Right renal pelvis (tissue), 4 donors: Measurements from ENCODE around the gene ETFRF1. TPM values are rescaled to one million over a fixed set of nuclear protein-coding genes. Genes with fewer than 3 reads are reported as not detected.

Experiments used
- DNase-seq, 4 donors: peaks; one replicate each; pipeline ENCODE4 v3.0.0-alpha.2; 2013; ENCODE audit warnings: low read depth in 4 of 4, low spot score in 3 of 4, missing footprints in 1 of 4
- polyA plus RNA-seq, 4 donors: library from polyadenylated mRNA; unstranded; fragments of 120-200 nt; gene quantifications; one replicate each; pipeline ENCODE4 v1.2.1, GENCODE V29; 2013; ENCODE audit not compliant: insufficient read length in 4 of 4

Gene ETFRF1
- polyA plus RNA-seq, 4 donors: 42.6 to 55.1 (median 51.4) TPM

GRCh38 chr12:25208554-25208953 is 13.5 kb downstream of the ETFRF1 start:
- DNase-seq: no peak

DNA sequence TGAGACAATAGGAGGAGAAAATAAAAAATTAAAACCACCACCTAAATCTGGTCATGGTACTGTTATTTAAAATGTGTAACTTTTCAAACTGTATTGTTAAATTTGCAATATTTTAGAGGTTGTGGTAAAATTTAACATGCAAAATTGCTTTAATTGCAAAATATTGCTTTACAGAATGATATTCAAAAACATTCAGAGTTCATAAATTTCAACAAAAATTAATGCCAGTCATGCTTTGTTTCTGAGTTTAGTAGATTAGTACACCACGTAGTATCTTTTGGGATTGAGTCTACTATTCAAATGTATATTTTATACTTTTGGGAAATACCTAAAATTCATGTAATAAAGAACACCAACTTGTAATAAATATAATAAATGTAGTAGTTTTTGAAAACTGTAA is 18.3 kb downstream of the ETFRF1 start:
- no peak for DNase-seq

DNA sequence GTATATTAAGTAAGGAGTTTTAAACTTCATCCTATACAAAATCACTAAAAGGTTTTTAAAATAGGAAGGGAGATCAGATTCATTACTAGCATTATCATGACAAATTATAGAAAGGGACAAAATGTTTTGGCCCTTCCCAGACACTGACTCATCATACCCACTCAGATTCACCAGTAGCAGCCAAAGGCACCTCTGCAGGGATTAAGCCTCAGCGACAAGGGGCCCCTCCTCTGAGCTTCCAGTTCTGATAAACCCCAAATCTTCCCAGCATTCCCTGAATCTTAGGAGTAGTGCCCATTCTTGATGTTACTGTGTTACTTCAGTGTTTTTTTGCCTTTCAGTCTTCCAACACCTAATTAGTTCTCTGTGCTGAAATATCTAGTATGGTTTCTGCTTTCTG is 41.2 kb downstream of the ETFRF1 start:
- DNase-seq: no peak

- no peak for DNase-seq
These were observed 41.6 kb downstream of the ETFRF1 start for GRCh38 chr12:25236626-25237025.

DNA sequence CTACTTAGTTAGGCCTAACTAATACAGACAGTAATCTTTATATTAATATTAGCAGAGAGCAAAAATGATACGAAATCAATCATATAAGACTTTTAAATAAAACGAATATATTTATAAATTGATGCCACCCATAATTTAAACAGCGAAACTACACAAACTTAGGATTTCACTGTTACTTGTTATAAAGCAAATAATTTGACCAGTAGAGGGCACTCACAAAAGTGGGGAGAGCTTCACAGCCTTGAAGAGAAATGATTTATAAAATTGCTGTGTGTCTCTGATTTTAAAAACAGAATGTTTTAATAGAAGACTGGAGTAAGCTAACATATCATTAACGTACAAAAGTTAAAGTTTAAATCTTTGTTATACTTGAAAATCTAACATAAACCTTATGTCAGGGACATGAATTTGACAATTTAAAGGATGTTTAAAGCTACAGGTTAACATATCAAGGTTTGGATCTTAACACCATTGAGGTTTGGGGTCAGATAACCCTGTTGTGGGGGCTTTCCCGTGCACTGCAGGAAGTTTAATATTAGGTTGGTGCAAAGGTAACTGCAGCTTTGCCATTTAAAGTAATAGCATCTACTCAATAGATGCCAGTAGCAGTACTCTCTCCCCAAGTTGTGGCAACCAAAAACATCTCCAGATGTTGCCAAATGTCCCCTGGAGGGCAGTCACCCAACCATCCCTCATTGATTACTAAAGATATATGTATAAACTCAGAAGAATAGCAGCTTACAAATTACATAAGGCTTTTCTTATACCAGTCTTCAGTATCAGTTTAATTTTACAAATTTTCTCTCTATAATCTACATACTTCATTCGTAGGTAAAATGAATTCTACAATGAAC is 46.4 kb downstream of the ETFRF1 start:
- DNase-seq: no peak

GRCh38 chr12:25242981-25243679 is 48.1 kb downstream of the ETFRF1 start:
- DNase-seq: no peak

- no peak for DNase-seq
These were observed 48.6 kb downstream of the ETFRF1 start for GRCh38 chr12:25243680-25243990.

DNA sequence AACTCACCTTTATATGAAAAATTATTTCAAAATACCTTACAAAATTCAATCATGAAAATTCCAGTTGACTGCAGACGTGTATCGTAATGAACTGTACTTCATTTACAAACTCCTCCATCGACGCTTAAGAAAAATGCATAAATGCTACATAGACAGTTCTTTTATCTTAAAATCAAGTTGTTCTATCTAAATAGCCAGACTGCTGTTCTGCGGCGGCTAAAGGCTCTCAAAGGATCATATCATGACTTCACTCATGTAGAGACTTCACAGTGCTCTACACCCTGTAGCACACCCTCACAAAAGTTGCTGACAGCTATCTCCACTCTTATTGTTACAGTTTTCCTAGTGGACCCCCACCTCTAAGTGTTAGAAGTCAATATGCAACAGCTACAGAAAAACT is 50.5 kb downstream of the ETFRF1 start:
- no peak for DNase-seq

- no peak for DNase-seq
These were observed 53.1 kb downstream of the ETFRF1 start for GRCh38 chr12:25248137-25248536.

DNA sequence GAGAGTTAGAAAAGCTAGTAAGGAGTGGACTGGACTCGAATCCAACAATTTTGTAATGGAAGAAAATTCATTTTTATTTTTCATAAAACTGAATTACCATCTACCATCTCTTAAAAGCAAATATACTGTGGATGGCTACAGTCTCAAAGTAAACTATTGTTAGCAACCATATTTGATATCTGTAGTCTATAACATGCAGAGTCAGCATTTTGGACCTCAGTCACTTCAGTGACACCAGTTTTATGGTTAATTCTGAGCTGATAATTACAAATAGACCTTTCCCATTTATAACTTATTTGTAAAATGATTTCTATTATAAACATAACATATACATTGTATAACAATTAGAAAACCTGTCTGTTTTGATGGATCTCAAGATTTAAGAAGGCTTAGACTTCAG is 53.7 kb downstream of the ETFRF1 start:
- no peak for DNase-seq

- peak in 1 of 4 donors; percentile 28 for DNase-seq
These were observed 55.1 kb downstream of the ETFRF1 start for GRCh38 chr12:25249931-25250738.

- peak; percentile 87 to 95 (median 93) for DNase-seq
These were observed 56.0 kb downstream of the ETFRF1 start, which contains the start of gene KRAS for GRCh38 chr12:25250744-25251730. Gene KRAS (minus strand): TSS chr12:25250929.

- no peak for DNase-seq
These were observed 56.7 kb downstream of the ETFRF1 start for GRCh38 chr12:25251769-25252168.

GRCh38 chr12:25252946-25253345 is 57.9 kb downstream of the ETFRF1 start:
- DNase-seq: no peak

GRCh38 chr12:25253371-25254068 is 58.5 kb downstream of the ETFRF1 start:
- no peak for DNase-seq

DNA sequence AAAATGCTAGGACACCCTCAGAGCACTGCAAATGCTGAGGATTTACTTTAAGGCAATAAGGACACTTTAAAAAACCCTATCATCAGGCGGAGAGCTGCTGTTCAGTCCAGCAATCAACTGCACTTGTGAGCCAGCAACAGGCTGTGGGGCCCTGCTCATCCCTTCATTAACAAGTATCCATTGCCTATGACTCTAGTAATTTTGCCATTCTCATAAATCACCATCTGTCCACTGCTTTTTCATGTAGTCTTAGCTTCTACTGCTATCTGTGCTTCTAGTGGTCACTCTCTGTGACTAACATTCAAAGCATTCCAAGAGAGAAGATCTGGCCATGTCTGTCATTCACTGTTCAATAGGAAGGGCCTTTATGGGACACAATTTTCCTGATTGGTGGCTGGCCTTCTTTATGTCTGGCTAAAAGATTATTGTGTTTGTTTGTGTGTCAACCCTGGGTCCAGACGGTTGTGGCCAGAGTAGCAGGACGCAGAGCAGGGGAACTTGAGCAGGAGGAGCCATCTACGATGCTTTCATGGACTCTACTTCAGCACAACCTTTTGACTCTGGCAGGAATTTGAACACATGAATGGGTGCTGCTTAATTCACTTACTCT is 59.3 kb downstream of the ETFRF1 start:
- DNase-seq: no peak
